ENCODE measurements around the gene HEPACAM2.

The HEPACAM2 gene

GRCh38 chr7:93146472-93147141 lies 79.7 kb downstream of the HEPACAM2 start:
- DNase-seq: no peak

DNA sequence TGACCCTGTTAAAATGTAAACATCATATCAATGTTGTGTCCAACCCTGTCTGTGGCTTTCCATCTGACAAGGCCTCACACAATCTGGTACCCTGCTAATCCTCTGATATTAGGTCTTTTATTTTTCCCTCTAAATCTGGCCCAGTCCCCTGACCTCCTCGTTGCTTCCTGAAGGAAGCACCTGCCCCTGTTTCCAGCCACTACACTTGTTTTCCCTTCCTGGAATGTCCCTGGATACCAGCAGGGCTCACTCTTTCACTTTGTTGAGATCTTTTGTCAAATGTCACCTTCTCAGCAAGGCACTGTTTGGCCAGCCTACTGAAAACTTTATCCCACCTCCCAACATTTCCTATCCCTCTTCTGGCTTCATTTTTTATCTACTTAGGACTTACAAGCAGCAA lies 80.2 kb downstream of the HEPACAM2 start:
- no peak for DNase-seq

DNA sequence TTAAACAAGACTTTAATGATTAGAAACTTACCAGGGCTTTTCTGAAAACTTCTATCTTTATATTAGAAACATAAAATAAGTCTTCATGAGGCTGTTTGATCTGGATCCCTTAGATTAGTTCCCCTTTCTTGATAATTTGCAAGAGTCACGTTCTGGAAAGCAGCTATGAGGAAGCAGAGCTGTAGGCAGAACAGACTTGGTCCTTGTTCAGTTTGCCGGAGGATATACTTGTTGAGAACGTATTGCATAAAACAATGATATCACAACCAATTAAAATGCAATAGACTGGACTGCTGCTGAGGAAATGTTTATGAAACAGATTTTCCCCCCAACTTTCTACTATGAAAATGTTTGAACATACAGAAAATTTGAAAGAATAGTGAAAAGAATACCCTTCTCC lies 80.9 kb downstream of the HEPACAM2 start:
- no peak for DNase-seq

DNA sequence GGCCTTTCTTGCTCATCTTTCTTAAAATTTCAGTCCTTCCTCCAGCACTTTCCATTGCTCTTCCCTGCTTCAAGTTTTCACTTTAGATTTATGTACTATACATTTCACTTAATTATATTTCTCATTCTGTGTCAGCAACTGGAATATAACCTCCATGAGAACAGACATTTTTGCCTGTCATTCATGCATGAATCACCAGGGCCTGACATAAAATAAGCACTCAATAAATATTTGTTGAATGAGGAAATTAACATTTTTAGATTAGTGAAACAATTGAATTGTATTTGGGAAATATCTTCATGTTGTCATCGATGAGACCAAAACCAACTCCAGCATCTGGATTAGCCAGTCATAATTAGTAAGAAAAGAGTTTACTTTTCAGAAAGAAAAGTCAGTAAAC lies 84.1 kb downstream of the HEPACAM2 start:
- no peak for DNase-seq

DNA sequence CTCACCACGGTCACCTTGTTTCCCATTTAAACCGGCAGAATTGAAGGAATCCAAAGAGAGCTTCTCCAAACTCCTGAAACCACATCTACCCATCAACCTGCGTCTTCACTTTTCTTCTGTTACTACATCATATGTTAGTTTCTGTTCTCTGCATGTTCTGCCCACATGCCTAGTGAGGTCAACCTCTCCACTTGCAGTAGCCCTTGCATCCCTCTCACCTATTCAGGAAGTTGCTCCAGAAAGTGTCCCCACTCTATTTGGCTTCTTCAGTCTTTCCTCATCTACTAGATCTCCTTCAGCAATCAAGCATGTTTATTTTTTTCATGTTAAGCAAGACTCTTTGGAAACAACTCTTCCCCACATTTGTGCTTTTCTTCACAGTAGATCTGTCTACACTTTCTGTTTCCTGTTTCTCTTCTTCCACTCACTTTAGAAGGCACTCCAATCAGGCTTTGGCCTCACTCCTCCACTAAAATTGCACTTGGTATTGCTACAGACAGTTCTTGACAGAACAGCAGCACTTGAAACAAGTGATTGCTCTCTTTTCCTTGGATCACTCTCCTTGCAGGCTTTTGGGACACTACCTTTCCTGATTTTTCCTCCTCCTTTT lies 85.6 kb downstream of the HEPACAM2 start:
- DNase-seq: no peak

- DNase-seq: no peak
Observed at GRCh38 chr7:93138576-93138975, 87.7 kb downstream of the HEPACAM2 start.
